ENCODE results near the gene ARID4B.

Gene ARID4B

GRCh38 chr1:235246022-235246948 is 81.7 kb downstream of the ARID4B start:
- H3K9me2 ChIP-seq (replicated peaks; ENCODE audit: insufficient read depth, low read length) = no peaks in the 10 kb centered on the region
- peaks cover 16% of the 10 kb centered on the region; the same call in 1 of the 2 replicates for H3F3A ChIP-seq (ENCODE audit: insufficient read depth)
- no peak overlapping the region for H3K4me3 ChIP-seq (ENCODE audit: insufficient read depth, low read length, poor library complexity, severe bottlenecking)
- H3K9me3 ChIP-seq (ENCODE audit: insufficient read depth, low read length) = no peaks in the 10 kb centered on the region
- H3K4me2 ChIP-seq (ENCODE audit: low read depth, low read length, poor library complexity, severe bottlenecking) = no peak overlapping the region
- H4K20me1 ChIP-seq (ENCODE audit: low read depth, low read length) = no peaks in the 10 kb centered on the region
- TF ChIP-seq EZH2phosphoT487 (conservative IDR thresholded peaks at IDR 0.05; ENCODE audit: low read length) (no peak), CTCF (IDR thresholded peaks at IDR 0.05; ENCODE audit: insufficient read depth, low read length, poor library complexity, severe bottlenecking) (no peak)
- no peaks in the 10 kb centered on the region; the same call in 1 of the 2 replicates for H3K79me2 ChIP-seq (ENCODE audit: insufficient read depth, low read length)
- H3K36me3 ChIP-seq (ENCODE audit: low read length) = peaks cover 15% of the 10 kb centered on the region; the same call in 1 of the 2 replicates
- no peak overlapping the region for H3K9ac ChIP-seq (ENCODE audit: low read length)
- H3K27ac ChIP-seq (ENCODE audit: low read depth, low read length) = peak overlapping the region; percentile 16; the same call in 1 of the 2 replicates
- H3K27me3 ChIP-seq (ENCODE audit: low read length) = no peaks in the 10 kb centered on the region
- H2AFZ ChIP-seq (ENCODE audit: low read depth, low read length, severe bottlenecking) = no peak overlapping the region

DNA sequence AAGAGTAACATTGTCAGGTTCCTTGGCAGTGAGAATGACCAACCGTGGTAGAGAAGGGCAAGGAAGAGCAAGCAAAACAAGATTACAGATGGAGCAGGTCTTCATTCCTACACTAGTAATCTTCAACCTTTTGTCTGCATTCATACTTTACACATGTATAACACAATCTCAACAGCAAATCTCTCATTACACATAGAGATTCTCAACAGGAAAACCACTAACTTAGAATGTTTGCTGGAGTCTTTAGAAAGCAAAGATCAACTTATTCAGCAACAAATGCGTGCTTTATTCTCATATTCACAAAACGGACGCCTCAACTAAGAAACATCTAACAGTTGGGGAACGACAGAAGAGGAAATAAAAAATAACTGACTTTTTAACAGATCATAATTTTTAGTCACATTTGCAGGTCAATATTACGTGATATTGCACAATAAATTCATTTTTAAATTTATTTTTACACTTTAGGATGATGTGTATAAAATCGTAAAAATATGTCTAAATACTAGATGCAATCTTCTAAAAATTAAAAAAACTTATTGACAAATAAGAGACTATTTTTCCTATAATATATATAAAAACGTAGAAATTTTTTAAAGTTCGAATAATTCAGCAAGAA is 82.9 kb downstream of the ARID4B start:
- no peaks in the 10 kb centered on the region for H4K20me1 ChIP-seq (ENCODE audit: low read depth, low read length)
- H3K4me3 ChIP-seq (ENCODE audit: insufficient read depth, low read length, poor library complexity, severe bottlenecking) = no peak overlapping the region
- H3K9me2 ChIP-seq (replicated peaks; ENCODE audit: insufficient read depth, low read length) = no peaks in the 10 kb centered on the region
- peaks cover 11% of the 10 kb centered on the region; the same call in 1 of the 2 replicates for H3K36me3 ChIP-seq (ENCODE audit: low read length)
- H3K9ac ChIP-seq (ENCODE audit: low read length) = no peak overlapping the region
- H3K27ac ChIP-seq (ENCODE audit: low read depth, low read length) = no peak overlapping the region
- no peaks in the 10 kb centered on the region for H3K27me3 ChIP-seq (ENCODE audit: low read length)
- no peak for TF ChIP-seq EZH2phosphoT487 (conservative IDR thresholded peaks at IDR 0.05; ENCODE audit: low read length)
- no peak for TF ChIP-seq CTCF (IDR thresholded peaks at IDR 0.05; ENCODE audit: insufficient read depth, low read length, poor library complexity, severe bottlenecking)
- no peak overlapping the region for H2AFZ ChIP-seq (ENCODE audit: low read depth, low read length, severe bottlenecking)
- no peaks in the 10 kb centered on the region for H3K9me3 ChIP-seq (ENCODE audit: insufficient read depth, low read length)
- H3K4me2 ChIP-seq (ENCODE audit: low read depth, low read length, poor library complexity, severe bottlenecking) = no peak overlapping the region
- H3K79me2 ChIP-seq (ENCODE audit: insufficient read depth, low read length) = no peaks in the 10 kb centered on the region
- H3F3A ChIP-seq (ENCODE audit: insufficient read depth) = peaks cover 16% of the 10 kb centered on the region; the same call in 1 of the 2 replicates

DNA sequence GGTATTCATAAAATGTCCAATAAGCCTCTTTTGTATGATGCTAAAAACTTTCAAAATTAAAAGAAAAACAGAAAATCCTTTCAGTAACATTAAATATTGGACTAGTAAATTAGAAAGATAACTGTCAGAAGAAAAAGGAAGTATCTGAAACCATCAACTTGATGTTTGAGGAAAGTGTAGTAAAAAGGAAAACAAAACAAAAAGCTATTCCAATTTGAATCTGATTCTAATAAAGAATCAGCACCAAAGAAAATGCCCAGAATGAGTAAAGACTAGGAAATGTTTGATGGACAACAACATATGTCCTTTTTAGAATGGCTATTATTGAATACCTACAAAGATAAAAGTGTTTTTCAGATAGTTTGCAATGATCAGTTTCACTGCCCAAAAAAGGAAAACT is 87.0 kb downstream of the ARID4B start:
- H3K79me2 ChIP-seq (ENCODE audit: insufficient read depth, low read length) = no peaks in the 10 kb centered on the region
- H3F3A ChIP-seq (ENCODE audit: insufficient read depth) = peaks cover 8% of the 10 kb centered on the region; the same call in 1 of the 2 replicates
- H4K20me1 ChIP-seq (ENCODE audit: low read depth, low read length) = no peaks in the 10 kb centered on the region
- no peak overlapping the region for H2AFZ ChIP-seq (ENCODE audit: low read depth, low read length, severe bottlenecking)
- no peak overlapping the region for H3K4me2 ChIP-seq (ENCODE audit: low read depth, low read length, poor library complexity, severe bottlenecking)
- TF ChIP-seq EZH2phosphoT487 (conservative IDR thresholded peaks at IDR 0.05; ENCODE audit: low read length) (no peak), CTCF (IDR thresholded peaks at IDR 0.05; ENCODE audit: insufficient read depth, low read length, poor library complexity, severe bottlenecking) (no peak)
- H3K9ac ChIP-seq (ENCODE audit: low read length) = no peak overlapping the region
- no peak overlapping the region for H3K27ac ChIP-seq (ENCODE audit: low read depth, low read length)
- peaks cover 14% of the 10 kb centered on the region; the same call in 1 of the 2 replicates for H3K36me3 ChIP-seq (ENCODE audit: low read length)
- H3K4me3 ChIP-seq (ENCODE audit: insufficient read depth, low read length, poor library complexity, severe bottlenecking) = no peak overlapping the region
- H3K9me2 ChIP-seq (replicated peaks; ENCODE audit: insufficient read depth, low read length) = no peaks in the 10 kb centered on the region
- H3K27me3 ChIP-seq (ENCODE audit: low read length) = no peaks in the 10 kb centered on the region
- no peaks in the 10 kb centered on the region for H3K9me3 ChIP-seq (ENCODE audit: insufficient read depth, low read length)
